Measurements from ENCODE around the gene G6PC3.

G6PC3 gene

GRCh38 chr17:44094701-44095387 is 24.3 kb downstream of the G6PC3 start:
- no peak for TF ChIP-seq EGR1 (IDR thresholded peaks at IDR 0.05)
- no peak for TF ChIP-seq NFIC (IDR thresholded peaks at IDR 0.05)
- no peak for TF ChIP-seq TCF12 (IDR thresholded peaks at IDR 0.05; ENCODE audit: low read depth)
- no peak for TF ChIP-seq CREB1 (IDR thresholded peaks at IDR 0.05; ENCODE audit: low read depth)
- TF ChIP-seq TAF1 (IDR thresholded peaks at IDR 0.05; ENCODE audit: low read depth), result no peak
- TF ChIP-seq RAD21 (IDR thresholded peaks at IDR 0.05; ENCODE audit: low read depth), result no peak
- TF ChIP-seq, protein P1, sequence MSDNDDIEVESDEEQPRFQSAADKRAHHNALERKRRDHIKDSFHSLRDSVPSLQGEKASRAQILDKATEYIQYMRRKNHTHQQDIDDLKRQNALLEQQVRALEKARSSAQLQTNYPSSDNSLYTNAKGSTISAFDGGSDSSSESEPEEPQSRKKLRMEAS (IDR thresholded peaks at IDR 0.05), result no peak
- no peak for TF ChIP-seq CEBPB (IDR thresholded peaks at IDR 0.05)
- no peak for TF ChIP-seq ZBTB7A (IDR thresholded peaks at IDR 0.05; ENCODE audit: low read depth)

GRCh38 chr17:44095388-44095646 is 24.8 kb downstream of the G6PC3 start:
- TF ChIP-seq, protein P2, sequence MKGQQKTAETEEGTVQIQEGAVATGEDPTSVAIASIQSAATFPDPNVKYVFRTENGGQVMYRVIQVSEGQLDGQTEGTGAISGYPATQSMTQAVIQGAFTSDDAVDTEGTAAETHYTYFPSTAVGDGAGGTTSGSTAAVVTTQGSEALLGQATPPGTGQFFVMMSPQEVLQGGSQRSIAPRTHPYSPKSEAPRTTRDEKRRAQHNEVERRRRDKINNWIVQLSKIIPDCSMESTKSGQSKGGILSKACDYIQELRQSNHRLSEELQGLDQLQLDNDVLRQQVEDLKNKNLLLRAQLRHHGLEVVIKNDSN (IDR thresholded peaks at IDR 0.05), result no peak
- TF ChIP-seq EGR1 (IDR thresholded peaks at IDR 0.05) (no peak), RAD21 (IDR thresholded peaks at IDR 0.05; ENCODE audit: low read depth) (no peak), FOXM1 (IDR thresholded peaks at IDR 0.05; ENCODE audit: borderline replicate concordance, low read depth) (no peak), CREB1 (IDR thresholded peaks at IDR 0.05; ENCODE audit: low read depth) (no peak), TCF12 (IDR thresholded peaks at IDR 0.05; ENCODE audit: low read depth) (no peak), NFIC (IDR thresholded peaks at IDR 0.05) (no peak), ZBTB7A (IDR thresholded peaks at IDR 0.05; ENCODE audit: low read depth) (no peak), TEAD4 (IDR thresholded peaks at IDR 0.05) (no peak), CEBPB (IDR thresholded peaks at IDR 0.05) (no peak), TAF1 (IDR thresholded peaks at IDR 0.05; ENCODE audit: low read depth) (no peak), REST (IDR thresholded peaks at IDR 0.05; ENCODE audit: low read depth) (no peak), EP300 (IDR thresholded peaks at IDR 0.05; ENCODE audit: borderline replicate concordance) (no peak), YY1 (IDR thresholded peaks at IDR 0.05; ENCODE audit: low read depth) (no peak)
- TF ChIP-seq, protein P1 (IDR thresholded peaks at IDR 0.05), result no peak

- TF ChIP-seq FOXM1 (IDR thresholded peaks at IDR 0.05; ENCODE audit: borderline replicate concordance, low read depth) (no peak), YY1 (IDR thresholded peaks at IDR 0.05; ENCODE audit: low read depth) (peak; percentile 24; the same call in 1 of the 2 replicates), EGR1 (IDR thresholded peaks at IDR 0.05) (no peak), RAD21 (IDR thresholded peaks at IDR 0.05; ENCODE audit: low read depth) (peak; percentile 18; the same call in 1 of the 2 replicates), NFIC (IDR thresholded peaks at IDR 0.05) (no peak), TEAD4 (IDR thresholded peaks at IDR 0.05) (no peak), TCF12 (IDR thresholded peaks at IDR 0.05; ENCODE audit: low read depth) (peak; percentile 34; the same call in 1 of the 2 replicates), ZBTB7A (IDR thresholded peaks at IDR 0.05; ENCODE audit: low read depth) (no peak), REST (IDR thresholded peaks at IDR 0.05; ENCODE audit: low read depth) (no peak), CEBPB (IDR thresholded peaks at IDR 0.05) (no peak)
- TF ChIP-seq, protein P2 (IDR thresholded peaks at IDR 0.05), result no peak
- TF ChIP-seq, protein P1 (IDR thresholded peaks at IDR 0.05), result peak; percentile 56; the same call in 1 of the 2 replicates
Measured at GRCh38 chr17:44095647-44096496, 25.3 kb downstream of the G6PC3 start.

GRCh38 chr17:44097110-44097958 is 26.8 kb downstream of the G6PC3 start:
- TF ChIP-seq NFIC (IDR thresholded peaks at IDR 0.05) (no peak), TCF12 (IDR thresholded peaks at IDR 0.05; ENCODE audit: low read depth) (no peak), CREB1 (IDR thresholded peaks at IDR 0.05; ENCODE audit: low read depth) (no peak)
- TF ChIP-seq, protein P1 (IDR thresholded peaks at IDR 0.05), result no peak
